PC-9 (cell line): ENCODE measurements around the gene TOGARAM2.

Experiments used
- EZH2 ChIP-seq: fragments of 200-600 bp; sonication (generic); IDR thresholded peaks from 2 replicates; pipeline ENCODE4 v1.8.0; 2017; ENCODE audit warnings: antibody characterized with exemption, low read depth
- TF ChIP-seq, protein P1 (sequence below): fragments of 200-600 bp; sonication (generic); conservative IDR thresholded peaks from 2 replicates; pipeline ENCODE4 v1.6.1; 2017; ENCODE audit warnings: mixed run types, antibody characterized with exemption, mild to moderate bottlenecking, moderate library complexity

DNA sequence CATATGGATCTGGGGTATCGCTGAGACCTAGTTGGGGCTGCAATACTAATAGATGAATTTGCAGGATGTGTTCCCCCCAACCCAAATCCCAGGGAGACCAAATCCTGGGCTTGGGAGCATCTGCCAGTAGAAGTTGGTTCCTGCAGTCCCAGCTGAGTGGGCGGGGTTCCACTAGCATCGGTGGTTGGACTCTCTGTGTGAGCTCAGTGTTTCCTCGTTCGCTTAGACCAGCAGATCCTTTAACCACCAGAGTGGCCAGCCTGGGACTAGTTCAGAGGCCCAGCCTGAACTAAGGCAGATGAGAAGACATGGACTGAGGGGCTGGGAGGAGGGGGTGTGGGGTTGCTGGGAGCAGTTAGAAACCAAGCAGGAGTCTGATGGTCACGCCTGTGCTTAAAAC, 52.6 kb downstream of the TOGARAM2 start:
- TF ChIP-seq, protein P1, sequence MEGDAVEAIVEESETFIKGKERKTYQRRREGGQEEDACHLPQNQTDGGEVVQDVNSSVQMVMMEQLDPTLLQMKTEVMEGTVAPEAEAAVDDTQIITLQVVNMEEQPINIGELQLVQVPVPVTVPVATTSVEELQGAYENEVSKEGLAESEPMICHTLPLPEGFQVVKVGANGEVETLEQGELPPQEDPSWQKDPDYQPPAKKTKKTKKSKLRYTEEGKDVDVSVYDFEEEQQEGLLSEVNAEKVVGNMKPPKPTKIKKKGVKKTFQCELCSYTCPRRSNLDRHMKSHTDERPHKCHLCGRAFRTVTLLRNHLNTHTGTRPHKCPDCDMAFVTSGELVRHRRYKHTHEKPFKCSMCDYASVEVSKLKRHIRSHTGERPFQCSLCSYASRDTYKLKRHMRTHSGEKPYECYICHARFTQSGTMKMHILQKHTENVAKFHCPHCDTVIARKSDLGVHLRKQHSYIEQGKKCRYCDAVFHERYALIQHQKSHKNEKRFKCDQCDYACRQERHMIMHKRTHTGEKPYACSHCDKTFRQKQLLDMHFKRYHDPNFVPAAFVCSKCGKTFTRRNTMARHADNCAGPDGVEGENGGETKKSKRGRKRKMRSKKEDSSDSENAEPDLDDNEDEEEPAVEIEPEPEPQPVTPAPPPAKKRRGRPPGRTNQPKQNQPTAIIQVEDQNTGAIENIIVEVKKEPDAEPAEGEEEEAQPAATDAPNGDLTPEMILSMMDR = no peak
- TF ChIP-seq EZH2 = no peak
